GM21619 (cell line): ENCODE data around the gene LCAT.

Experiments
- ATAC-seq: cut with Tn5 transposase; IDR thresholded peaks from one replicate; pipeline ENCODE4 v1.9.1; 2021; ENCODE audit not compliant: unreplicated experiment

The LCAT gene

DNA sequence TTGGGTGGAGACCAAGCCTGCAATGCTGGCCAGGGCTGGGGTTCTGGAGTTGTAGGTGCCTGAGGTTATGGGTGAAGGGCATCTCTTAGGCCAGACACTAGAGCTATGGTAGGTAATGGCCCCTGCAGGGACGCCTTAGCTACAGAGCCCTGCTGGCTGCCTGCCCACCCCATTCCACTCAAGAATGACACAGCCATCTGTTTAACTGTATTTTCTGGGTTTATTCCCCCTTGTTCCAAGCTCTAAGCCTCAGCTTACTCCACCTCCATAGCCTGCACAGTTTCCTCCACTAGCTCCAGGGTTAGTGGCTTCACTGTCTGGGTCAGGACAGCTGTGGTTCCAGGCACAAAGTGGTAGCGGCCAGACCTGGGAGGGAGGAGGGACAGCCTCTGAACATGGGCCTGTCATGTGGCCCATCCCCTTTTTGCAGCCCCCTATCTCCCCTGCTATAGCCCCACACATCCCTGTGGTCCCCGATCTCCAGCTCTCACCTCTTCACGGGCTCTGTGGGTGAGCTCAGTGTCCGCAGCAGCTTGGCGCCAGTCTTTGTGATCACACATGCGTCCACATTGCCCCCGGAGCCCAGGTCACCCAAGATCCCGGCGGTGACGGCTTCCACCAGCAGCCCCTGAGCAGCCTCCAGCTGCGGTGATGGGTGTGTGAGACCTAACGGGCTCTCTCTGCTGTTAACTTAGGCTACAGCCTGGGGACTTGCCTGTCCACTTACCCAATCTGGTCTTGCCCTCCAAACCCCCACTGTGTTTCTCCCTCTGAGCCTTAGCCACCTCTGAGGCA is 9.4 kb downstream of the LCAT start:
- ATAC-seq = no peak

- ATAC-seq = no peak
These were observed 10.1 kb downstream of the LCAT start for GRCh38 chr16:67933805-67934204.

GRCh38 chr16:67932462-67932840 is 11.5 kb downstream of the LCAT start:
- ATAC-seq = no peak

- no peak for ATAC-seq
These were observed 12.0 kb downstream of the LCAT start, which contains the start of gene CTRL for GRCh38 chr16:67931712-67932461. TSS of gene CTRL (minus strand) at chr16:67931862. CDS start at chr16:67931852, 10 bp downstream.

DNA sequence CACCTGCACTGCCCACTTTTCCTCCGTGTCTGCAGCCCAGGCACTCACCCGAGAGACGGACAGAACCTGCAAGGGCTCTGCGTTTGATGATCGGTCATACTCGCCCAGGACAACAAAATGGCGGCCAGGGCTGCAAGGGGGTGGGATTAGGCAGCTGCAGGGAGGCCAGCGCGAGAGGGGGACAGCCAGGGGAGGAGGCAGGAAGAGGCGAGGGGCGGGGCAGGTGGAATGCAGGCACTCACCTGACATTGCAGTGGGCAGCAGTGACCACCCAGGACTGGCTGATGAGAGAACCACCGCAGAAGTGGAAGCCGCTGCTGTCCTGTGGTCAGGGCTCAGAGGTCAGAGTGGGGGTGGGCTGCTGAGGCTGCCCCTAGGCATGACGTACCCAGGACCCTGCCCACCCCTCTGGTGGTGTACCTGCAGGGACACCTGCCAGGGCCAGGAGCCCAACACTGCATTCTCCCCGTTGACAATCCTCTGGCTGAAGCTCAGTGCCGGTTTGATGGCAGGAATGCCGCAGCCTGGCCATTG is 13.2 kb downstream of the LCAT start:
- ATAC-seq = no peak

DNA sequence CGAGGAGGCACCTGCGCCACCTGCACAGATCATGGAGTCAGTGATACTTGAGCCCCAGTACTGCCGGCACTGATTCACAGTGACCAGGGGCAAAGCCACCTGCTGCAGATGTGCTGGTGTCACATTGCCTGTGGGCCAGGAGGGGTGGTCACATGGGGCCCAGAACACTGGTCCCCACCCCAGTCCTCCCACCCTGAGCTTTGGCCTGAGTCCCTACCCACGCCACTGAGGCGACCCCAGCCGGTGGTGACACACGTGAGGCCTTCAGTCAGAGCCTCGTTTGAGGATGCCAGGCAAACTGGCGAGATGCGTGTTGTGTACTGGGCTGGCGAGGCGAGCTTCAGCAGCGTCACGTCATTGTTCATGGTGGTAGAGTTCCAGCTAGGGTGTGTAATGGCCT is 13.7 kb downstream of the LCAT start:
- no peak for ATAC-seq

- peak; percentile 52 for ATAC-seq
These were observed 15.2 kb downstream of the LCAT start for GRCh38 chr16:67928561-67929364.

DNA sequence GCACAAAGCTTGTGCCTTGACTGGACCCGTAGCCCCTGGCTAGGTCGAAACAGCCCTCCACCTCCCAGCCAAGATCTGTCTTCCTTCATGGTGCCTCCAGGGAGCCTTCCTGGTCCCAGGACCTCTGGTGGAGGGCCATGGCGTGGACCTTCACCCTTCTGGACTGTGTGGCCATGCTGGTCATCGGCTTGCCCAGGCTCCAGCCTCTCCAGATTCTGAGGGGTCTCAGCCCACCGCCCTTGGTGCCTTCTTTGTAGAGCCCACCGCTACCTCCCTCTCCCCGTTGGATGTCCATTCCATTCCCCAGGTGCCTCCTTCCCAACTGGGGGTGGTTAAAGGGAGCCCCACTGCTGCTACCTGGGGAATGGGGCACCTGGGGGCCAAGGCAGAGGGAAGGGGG is 15.8 kb downstream of the LCAT start:
- no peak for ATAC-seq

DNA sequence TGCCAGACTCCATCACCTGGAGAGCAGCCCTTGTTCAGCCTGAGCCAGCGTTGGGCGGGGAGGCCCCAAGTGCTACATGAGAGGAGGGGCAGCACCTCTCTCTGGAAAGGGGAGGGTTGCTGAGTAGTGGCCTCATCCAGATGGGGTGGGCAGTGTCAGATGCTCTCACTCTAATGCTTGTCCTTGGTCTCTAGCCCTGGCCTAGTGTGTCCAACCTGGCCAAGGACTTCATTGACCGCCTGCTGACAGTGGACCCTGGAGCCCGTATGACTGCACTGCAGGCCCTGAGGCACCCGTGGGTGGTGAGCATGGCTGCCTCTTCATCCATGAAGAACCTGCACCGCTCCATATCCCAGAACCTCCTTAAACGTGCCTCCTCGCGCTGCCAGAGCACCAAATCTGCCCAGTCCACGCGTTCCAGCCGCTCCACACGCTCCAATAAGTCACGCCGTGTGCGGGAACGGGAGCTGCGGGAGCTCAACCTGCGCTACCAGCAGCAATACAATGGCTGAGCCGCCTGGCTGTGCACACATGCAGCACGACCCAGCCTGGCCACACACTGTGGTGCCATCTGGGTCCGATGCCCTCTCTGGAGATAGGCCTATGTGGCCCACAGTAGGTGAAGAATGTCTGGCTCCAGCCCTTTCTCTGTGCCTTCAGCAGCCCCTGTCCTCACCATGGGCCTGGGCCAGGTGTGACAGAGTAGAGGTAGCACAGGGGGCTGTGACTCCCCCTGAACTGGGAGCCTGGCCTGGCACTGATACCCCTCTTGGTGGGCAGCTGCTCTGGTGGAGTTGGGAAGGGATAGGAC is 16.6 kb downstream of the LCAT start:
- ATAC-seq = no peak

- no peak for ATAC-seq
These were observed 17.7 kb downstream of the LCAT start for GRCh38 chr16:67926181-67926750.

DNA sequence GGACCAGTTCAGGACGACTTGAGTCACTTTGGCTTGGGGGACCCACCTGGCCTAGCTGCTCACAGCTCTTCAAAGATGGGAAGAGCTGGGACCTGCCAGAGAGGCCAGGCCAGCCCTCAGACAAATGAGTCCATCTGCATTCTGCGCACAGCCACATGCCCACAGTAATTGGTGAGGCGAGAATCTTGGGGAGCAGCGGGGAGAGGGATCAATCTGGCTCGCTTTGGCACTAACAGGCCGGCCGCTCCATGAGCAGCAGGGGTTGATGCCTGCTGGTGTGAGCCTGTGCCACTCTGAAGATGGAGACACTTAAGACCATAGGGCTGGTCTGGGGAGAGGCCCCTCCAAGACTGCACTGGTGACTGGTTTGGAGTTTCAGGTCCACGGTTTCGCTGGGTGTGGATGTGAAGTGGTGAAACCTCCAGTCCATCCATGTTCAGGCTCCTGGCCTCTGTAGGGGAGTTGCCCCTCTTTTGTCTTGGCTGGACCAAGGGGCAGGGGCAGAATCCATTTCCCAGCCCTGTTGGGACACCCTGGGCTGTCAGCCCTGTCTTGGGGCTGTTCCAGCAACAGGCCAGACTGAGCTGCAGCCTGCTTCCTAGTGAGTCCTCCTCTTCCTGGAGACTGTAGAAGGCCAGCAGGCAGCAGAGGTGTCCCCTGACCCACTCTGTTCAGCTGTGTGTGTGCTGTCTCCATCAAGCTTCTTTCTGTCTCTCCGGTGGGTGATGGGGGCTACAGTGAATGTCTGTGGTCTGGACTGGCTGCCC is 19.6 kb downstream of the LCAT start:
- no peak for ATAC-seq

- no peak for ATAC-seq
These were observed 20.4 kb downstream of the LCAT start for GRCh38 chr16:67923414-67924116.

GRCh38 chr16:67922740-67923139 is 21.2 kb downstream of the LCAT start:
- no peak for ATAC-seq

DNA sequence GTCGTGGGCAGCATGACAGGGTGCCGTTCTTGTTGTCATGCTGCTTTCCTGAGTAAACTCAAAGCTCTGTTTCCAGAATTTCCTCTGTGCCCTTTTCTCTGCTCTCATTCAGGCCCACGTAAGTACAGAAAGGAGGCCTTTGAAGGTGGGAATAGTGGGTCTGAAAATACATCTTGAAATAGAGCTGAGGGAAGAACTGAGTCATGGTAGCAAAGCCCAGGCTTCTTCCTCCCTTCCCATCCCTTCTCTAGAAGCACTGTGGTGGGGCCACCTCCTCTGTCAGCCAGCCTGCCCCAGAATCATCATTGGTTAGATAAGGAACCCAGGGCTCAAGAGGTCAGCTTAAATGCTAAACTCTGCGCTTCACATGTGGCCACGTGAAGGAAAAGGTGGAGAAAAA is 21.7 kb downstream of the LCAT start:
- ATAC-seq = no peak

DNA sequence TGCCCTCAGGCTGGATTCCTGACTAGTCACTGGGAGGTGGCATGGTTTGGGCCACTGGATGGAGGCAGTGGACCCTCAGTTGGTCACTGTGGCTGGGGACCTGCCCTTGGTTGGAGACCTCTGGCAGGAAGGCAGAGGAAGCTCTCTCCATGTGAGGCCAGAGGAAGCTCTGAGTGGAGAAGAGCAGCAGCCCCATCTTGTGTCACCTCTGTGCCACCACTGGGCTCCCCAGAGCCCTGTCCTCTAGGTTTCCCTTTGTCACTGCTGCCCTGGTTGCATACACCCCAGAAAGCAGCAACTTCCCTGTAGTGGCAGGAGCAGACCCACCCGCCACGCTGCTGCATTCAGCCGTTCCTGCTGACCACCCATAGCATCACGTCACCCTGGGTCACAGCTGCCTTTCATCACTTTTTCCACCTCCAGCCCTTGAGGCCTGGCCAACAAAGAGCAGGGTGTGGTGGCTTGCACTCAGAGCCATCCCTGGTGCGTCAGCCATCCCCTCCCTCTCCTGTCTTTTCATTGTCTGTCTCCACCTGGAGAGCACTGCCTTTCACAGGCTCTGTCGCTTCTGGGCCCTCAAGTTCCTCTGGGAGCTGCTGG is 24.2 kb downstream of the LCAT start:
- no peak for ATAC-seq

GRCh38 chr16:67917852-67918236 is 26.1 kb downstream of the LCAT start:
- no peak for ATAC-seq

- ATAC-seq = no peak
These were observed 26.6 kb downstream of the LCAT start for GRCh38 chr16:67917140-67917851.
